Nephron progenitor cell (in vitro differentiated cells): Measurements from ENCODE around the gene P2RY8.

Experiments
- DNase-seq: peaks from one replicate; pipeline ENCODE4 v3.0.0; 2021
- H3K27ac Mint-ChIP-seq: 2 replicates; pipeline ENCODE4 v1.8.0; 2021; ENCODE audit warnings: mild to moderate bottlenecking, moderate library complexity, mixed read lengths
- H3K27me3 Mint-ChIP-seq: 2 replicates; pipeline ENCODE4 v1.8.0; 2021; ENCODE audit warnings: mild to moderate bottlenecking, low read depth, mixed read lengths; ENCODE audit not compliant: poor library complexity
- H3K36me3 Mint-ChIP-seq: 2 replicates; pipeline ENCODE4 v1.8.0; 2021; ENCODE audit warnings: low read depth, mixed read lengths
- H3K4me1 Mint-ChIP-seq: 2 replicates; pipeline ENCODE4 v1.8.0; 2021; ENCODE audit warnings: mixed read lengths
- H3K4me3 Mint-ChIP-seq: 2 replicates; pipeline ENCODE4 v1.8.0; 2021; ENCODE audit warnings: mild to moderate bottlenecking, moderate library complexity, mixed read lengths
- H3K9me3 Mint-ChIP-seq: 2 replicates; pipeline ENCODE4 v1.8.0; 2021; ENCODE audit warnings: mild to moderate bottlenecking, moderate library complexity, mixed read lengths
- CTCF ChIP-seq: fragments of 200-600 bp; sonication (generic); IDR thresholded peaks from 2 replicates; pipeline ENCODE4 v1.5.0; 2021; ENCODE audit warnings: antibody characterized with exemption

P2RY8 gene

GRCh38 chrX:1464041-1464970 is 72.7 kb downstream of the P2RY8 start:
- H3K9me3 Mint-ChIP-seq, result no peaks in the 10 kb centered on the region
- no peaks in the 10 kb centered on the region for H3K36me3 Mint-ChIP-seq
- peaks cover 9% of the 10 kb centered on the region for H3K4me1 Mint-ChIP-seq
- no peak for DNase-seq
- H3K4me3 Mint-ChIP-seq, result no peak overlapping the region
- TF ChIP-seq CTCF, result no peak
- no peak overlapping the region for H3K27ac Mint-ChIP-seq
- peaks cover 8% of the 10 kb centered on the region for H3K27me3 Mint-ChIP-seq

GRCh38 chrX:1463581-1463980 is 73.4 kb downstream of the P2RY8 start:
- Mint-ChIP-seq H3K36me3 (no peaks in the 10 kb centered on the region), H3K9me3 (no peaks in the 10 kb centered on the region), H3K27ac (no peak overlapping the region), H3K4me1 (peaks cover 9% of the 10 kb centered on the region), H3K4me3 (no peak overlapping the region), H3K27me3 (peaks cover 8% of the 10 kb centered on the region)
- DNase-seq, result no peak
- TF ChIP-seq CTCF, result no peak

GRCh38 chrX:1462596-1463251 is 74.3 kb downstream of the P2RY8 start:
- Mint-ChIP-seq H3K27me3 (peaks cover 8% of the 10 kb centered on the region), H3K9me3 (no peaks in the 10 kb centered on the region), H3K36me3 (no peaks in the 10 kb centered on the region), H3K27ac (no peak overlapping the region), H3K4me3 (no peak overlapping the region), H3K4me1 (peaks cover 9% of the 10 kb centered on the region)
- no peak for TF ChIP-seq CTCF
- DNase-seq, result no peak

GRCh38 chrX:1462110-1462509 is 74.9 kb downstream of the P2RY8 start:
- Mint-ChIP-seq H3K36me3 (no peaks in the 10 kb centered on the region), H3K4me1 (peaks cover 6% of the 10 kb centered on the region), H3K9me3 (no peaks in the 10 kb centered on the region), H3K27ac (no peak overlapping the region), H3K27me3 (peaks cover 8% of the 10 kb centered on the region), H3K4me3 (no peak overlapping the region)
- TF ChIP-seq CTCF, result no peak
- no peak for DNase-seq

- H3K36me3 Mint-ChIP-seq, result no peaks in the 10 kb centered on the region
- DNase-seq, result no peak
- H3K27ac Mint-ChIP-seq, result no peak overlapping the region
- no peaks in the 10 kb centered on the region for H3K9me3 Mint-ChIP-seq
- H3K27me3 Mint-ChIP-seq, result peaks cover 7% of the 10 kb centered on the region
- no peak overlapping the region for H3K4me3 Mint-ChIP-seq
- no peaks in the 10 kb centered on the region for H3K4me1 Mint-ChIP-seq
- no peak for TF ChIP-seq CTCF
Observed at GRCh38 chrX:1455948-1456280, 81.1 kb downstream of the P2RY8 start.
